ENCODE results near the gene TBCD.
A peak's percentile ranks its signal among the peaks of the same experiment; 100 is the strongest.

Gene TBCD

GRCh38 chr17:82862737-82863382 lies 111.0 kb downstream of the TBCD start:
- no peak overlapping the region for H3K4me3 ChIP-seq (ENCODE audit: low read depth, low read length)
- DNase-seq (ENCODE audit: low read depth) = no peak

GRCh38 chr17:82863383-82863940 lies 111.6 kb downstream of the TBCD start:
- no peak for DNase-seq (ENCODE audit: low read depth)
- H3K4me3 ChIP-seq (ENCODE audit: low read depth, low read length) = no peak overlapping the region
- TF ChIP-seq CTCF (IDR thresholded peaks at IDR 0.05; ENCODE audit: low read depth, low read length, missing control alignments) = no peak

More at GRCh38 chr17:82862737-82863382, 111.0 kb downstream of the TBCD start:
- TF ChIP-seq CTCF (IDR thresholded peaks at IDR 0.05; ENCODE audit: low read depth, low read length, missing control alignments) = no peak

- peak overlapping the region; percentile 26; the same call in 1 of the 2 replicates for H3K4me3 ChIP-seq (ENCODE audit: low read depth, low read length)
- DNase-seq (ENCODE audit: low read depth) = peak; percentile 95
- TF ChIP-seq CTCF (IDR thresholded peaks at IDR 0.05; ENCODE audit: low read depth, low read length, missing control alignments) = peak; percentile 2
Observed at GRCh38 chr17:82863941-82864712, 112.3 kb downstream of the TBCD start.

GRCh38 chr17:82864713-82865248 lies 112.9 kb downstream of the TBCD start:
- DNase-seq (ENCODE audit: low read depth) = no peak
- TF ChIP-seq CTCF (IDR thresholded peaks at IDR 0.05; ENCODE audit: low read depth, low read length, missing control alignments) = no peak
- H3K4me3 ChIP-seq (ENCODE audit: low read depth, low read length) = peak overlapping the region; percentile 26

- TF ChIP-seq CTCF (IDR thresholded peaks at IDR 0.05; ENCODE audit: low read depth, low read length, missing control alignments) = no peak
- H3K4me3 ChIP-seq (ENCODE audit: low read depth, low read length) = peak overlapping the region; percentile 26; the same call in 1 of the 2 replicates
- DNase-seq (ENCODE audit: low read depth) = no peak
Observed at GRCh38 chr17:82865274-82865673, 113.4 kb downstream of the TBCD start.

GRCh38 chr17:82865774-82866395 lies 114.0 kb downstream of the TBCD start:
- H3K4me3 ChIP-seq (ENCODE audit: low read depth, low read length) = no peak overlapping the region
- no peak for DNase-seq (ENCODE audit: low read depth)
- no peak for TF ChIP-seq CTCF (IDR thresholded peaks at IDR 0.05; ENCODE audit: low read depth, low read length, missing control alignments)

Data from GM12864 (cell line).